Vagina (tissue), 2 donors: ENCODE results near the gene HLA-DOB. TPM values are rescaled to one million over a fixed set of nuclear protein-coding genes. Genes with fewer than 3 reads are reported as not detected.

ENCODE experiments used
- DNase-seq, 2 donors: peaks; one replicate each; pipeline ENCODE4 v3.0.0-alpha.2; 2017; ENCODE audit errors: extremely low spot score in 2 of 2
- H3K27ac ChIP-seq: fragments of 200-600 bp; sonication (generic); one replicate; pipeline ENCODE4 v1.5.1; 2019
- H3K27me3 ChIP-seq: fragments of 200-600 bp; sonication (generic); one replicate; pipeline ENCODE4 v1.5.1; 2019
- H3K36me3 ChIP-seq, 2 donors: fragments of 200-600 bp; sonication (generic); one replicate each; pipeline ENCODE4 v1.5.1; 2017 to 2019
- H3K4me1 ChIP-seq: fragments of 200-600 bp; sonication (generic); one replicate; pipeline ENCODE4 v1.5.1; 2019
- H3K4me3 ChIP-seq, 2 donors: fragments of 200-600 bp; sonication (generic); 1 replicate in 1 of 2; 2 replicates in 1 of 2; pipeline ENCODE4 v1.5.1; 2016 to 2019
- H3K9me3 ChIP-seq: fragments of 200-600 bp; sonication (generic); one replicate; pipeline ENCODE4 v1.5.1; 2019
- POLR2A ChIP-seq, 2 donors: fragments of 450-650 bp; IDR thresholded peaks; one replicate each; pipeline ENCODE4 v1.6.1; 2017; ENCODE audit warnings: antibody characterized with exemption in 2 of 2, mild to moderate bottlenecking in 2 of 2, moderate library complexity in 2 of 2
- POLR2AphosphoS5 ChIP-seq, 2 donors: sonication (generic); formaldehyde crosslinking; IDR thresholded peaks; one replicate each; pipeline ENCODE4 v1.9.0; 2017; ENCODE audit warnings: antibody characterized with exemption in 2 of 2, mild to moderate bottlenecking in 2 of 2, low read depth in 1 of 2; ENCODE audit not compliant: insufficient read depth in 1 of 2
- intact Hi-C: fragments of 100-400 bp; cut with DNase I; formaldehyde crosslinking; loops from one replicate; pipeline ENCODE4 v1.15.1; 2023
- total RNA-seq: library from RNA; depleted of rRNA; stranded (reverse); fragments of >200 nt; gene quantifications from one replicate; pipeline ENCODE4 v1.2.3, GENCODE V29; 2016
- TF ChIP-seq, protein P1 (sequence below), 3 experiments: fragments of 450-650 bp in 2 of 3; fragments of 200-600 bp in 1 of 3; sonication (generic) in 1 of 3; IDR thresholded peaks; one replicate each; pipeline ENCODE4 v1.5.1; 2017 to 2019; ENCODE audit warnings: antibody characterized with exemption in 3 of 3, mild to moderate bottlenecking in 2 of 3, moderate library complexity in 2 of 3

Gene HLA-DOB
- total RNA-seq: 2.7 TPM

DNA sequence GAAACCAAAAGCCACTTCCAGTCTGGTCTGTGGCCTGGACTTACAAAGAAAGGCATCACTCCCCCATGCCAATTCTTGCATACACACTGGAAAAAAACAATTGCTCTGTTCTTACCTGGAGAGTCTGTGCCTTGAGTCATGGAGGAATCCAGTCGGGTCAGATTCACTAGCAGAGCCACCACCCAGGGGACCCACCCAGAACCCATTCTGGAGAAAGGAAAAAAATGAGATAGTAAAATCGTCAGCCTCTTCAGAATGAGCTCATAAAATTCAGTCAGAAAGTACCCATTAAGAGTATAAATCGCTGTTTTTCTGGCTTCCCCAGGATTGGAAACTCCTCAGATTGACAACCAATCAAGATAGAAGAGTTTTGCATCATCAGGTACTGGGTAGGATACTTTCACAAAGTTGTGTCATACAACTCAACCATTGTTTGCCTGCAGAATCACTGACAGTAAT, at the start of gene HLA-DOB:
Gene HLA-DOB, minus strand, starts transcription at position 257 of the 459 bp plus-strand sequence. Its CDS starts 51 bp downstream, at position 206.
- H3K36me3 ChIP-seq: no peaks in the 10 kb centered on the region
- intact Hi-C loops: no loop called here
- DNase-seq: no peak
- H3K27ac ChIP-seq: peak within 1 kb of the TSS; percentile 39
- H3K27me3 ChIP-seq: no peaks in the 10 kb centered on the region
- H3K9me3 ChIP-seq: no peaks in the 10 kb centered on the region
- H3K4me3 ChIP-seq: no peak within 1 kb of the TSS
- TF ChIP-seq POLR2AphosphoS5 (IDR thresholded peaks at IDR 0.05; ENCODE audit: insufficient read depth in 1 of 2, low read depth in 1 of 2): peak in 1 of 2 donors; percentile 64
- TF ChIP-seq POLR2A (IDR thresholded peaks at IDR 0.05): no peak
- peaks cover 5% of the 10 kb centered on the region for H3K4me1 ChIP-seq

DNA sequence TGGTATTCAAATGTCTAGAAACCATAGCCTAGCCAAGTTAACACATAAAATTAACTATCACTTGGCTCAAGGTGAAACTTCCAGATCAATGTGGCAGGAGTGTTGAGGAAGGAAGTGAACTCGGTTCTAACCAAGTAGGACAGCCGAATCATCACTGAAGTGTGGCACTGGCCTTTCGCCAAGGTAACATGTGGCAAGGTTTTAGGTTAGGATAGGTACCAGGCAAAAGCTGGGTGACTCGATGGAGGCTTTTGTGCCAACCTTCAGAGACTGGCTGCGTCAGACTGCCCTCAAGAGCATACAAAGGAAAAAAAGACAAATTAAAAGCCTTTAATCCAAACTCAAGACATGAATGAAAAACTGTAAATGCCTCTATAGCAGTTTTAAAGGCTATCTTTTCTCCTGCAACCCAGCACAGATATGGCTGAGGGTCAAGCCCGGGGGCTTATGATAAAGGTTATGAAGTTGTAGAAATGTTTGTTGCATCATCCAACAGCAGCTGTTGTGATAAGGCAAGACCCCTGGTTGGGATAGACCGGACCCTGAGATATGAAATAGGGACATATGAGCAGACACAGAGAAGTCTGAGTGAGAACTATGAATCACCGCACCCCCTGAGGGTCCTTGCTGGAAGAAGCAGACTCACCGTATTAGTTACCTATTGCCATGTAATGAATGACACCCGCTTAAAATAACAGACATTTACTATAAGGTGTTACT, 49.1 kb upstream of the HLA-DOB start:
- no peak overlapping the region for H3K4me3 ChIP-seq
- no peaks in the 10 kb centered on the region for H3K9me3 ChIP-seq
- no peaks in the 10 kb centered on the region for H3K36me3 ChIP-seq
- no peaks in the 10 kb centered on the region for H3K4me1 ChIP-seq
- H3K27me3 ChIP-seq: no peaks in the 10 kb centered on the region
- TF ChIP-seq, protein P1, sequence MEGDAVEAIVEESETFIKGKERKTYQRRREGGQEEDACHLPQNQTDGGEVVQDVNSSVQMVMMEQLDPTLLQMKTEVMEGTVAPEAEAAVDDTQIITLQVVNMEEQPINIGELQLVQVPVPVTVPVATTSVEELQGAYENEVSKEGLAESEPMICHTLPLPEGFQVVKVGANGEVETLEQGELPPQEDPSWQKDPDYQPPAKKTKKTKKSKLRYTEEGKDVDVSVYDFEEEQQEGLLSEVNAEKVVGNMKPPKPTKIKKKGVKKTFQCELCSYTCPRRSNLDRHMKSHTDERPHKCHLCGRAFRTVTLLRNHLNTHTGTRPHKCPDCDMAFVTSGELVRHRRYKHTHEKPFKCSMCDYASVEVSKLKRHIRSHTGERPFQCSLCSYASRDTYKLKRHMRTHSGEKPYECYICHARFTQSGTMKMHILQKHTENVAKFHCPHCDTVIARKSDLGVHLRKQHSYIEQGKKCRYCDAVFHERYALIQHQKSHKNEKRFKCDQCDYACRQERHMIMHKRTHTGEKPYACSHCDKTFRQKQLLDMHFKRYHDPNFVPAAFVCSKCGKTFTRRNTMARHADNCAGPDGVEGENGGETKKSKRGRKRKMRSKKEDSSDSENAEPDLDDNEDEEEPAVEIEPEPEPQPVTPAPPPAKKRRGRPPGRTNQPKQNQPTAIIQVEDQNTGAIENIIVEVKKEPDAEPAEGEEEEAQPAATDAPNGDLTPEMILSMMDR (IDR thresholded peaks at IDR 0.05): no peak
- TF ChIP-seq POLR2A (IDR thresholded peaks at IDR 0.05) (no peak), POLR2AphosphoS5 (IDR thresholded peaks at IDR 0.05; ENCODE audit: insufficient read depth in 1 of 2, low read depth in 1 of 2) (no peak)
- no peak overlapping the region for H3K27ac ChIP-seq
- intact Hi-C loops: loop anchor here (5.0 kb wide), 1 partner anchor 39 kb away; no protein-coding TSS in a partner anchor
- DNase-seq: no peak

- no peak for TF ChIP-seq POLR2A (IDR thresholded peaks at IDR 0.05)
- TF ChIP-seq, protein P1 (IDR thresholded peaks at IDR 0.05): no peak
- TF ChIP-seq POLR2AphosphoS5 (IDR thresholded peaks at IDR 0.05; ENCODE audit: insufficient read depth in 1 of 2, low read depth in 1 of 2): no peak
- Histone ChIP-seq H3K4me3 (no peak overlapping the region), H3K9me3 (no peaks in the 10 kb centered on the region), H3K36me3 (peaks cover 0 to 20% of the 10 kb centered on the region in 2 donors), H3K27me3 (no peaks in the 10 kb centered on the region), H3K27ac (no peak overlapping the region), H3K4me1 (no peaks in the 10 kb centered on the region)
- no peak for DNase-seq
- intact Hi-C loops: no loop called here
These were observed 45.9 kb upstream of the HLA-DOB start for GRCh38 chr6:32862725-32863124.

DNA sequence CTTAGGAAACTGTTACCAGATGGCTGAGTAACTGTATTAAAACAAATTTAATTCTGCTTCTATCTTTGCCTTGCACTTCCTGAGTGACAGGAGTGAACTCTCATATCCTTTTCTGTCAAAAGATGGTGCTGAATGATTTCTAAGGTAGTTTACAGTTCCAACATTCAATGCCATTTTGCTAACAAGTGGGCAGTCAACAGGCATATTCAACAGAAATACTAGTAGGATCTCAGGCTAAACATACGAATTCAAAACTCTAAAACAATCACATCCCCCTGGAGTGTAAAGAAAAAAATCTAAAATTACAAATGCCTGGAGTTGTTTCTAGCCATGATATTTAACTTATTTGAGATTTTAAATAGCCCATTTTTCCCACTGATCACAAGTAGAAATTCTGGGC, 43.9 kb upstream of the HLA-DOB start:
- no peak overlapping the region for H3K4me3 ChIP-seq
- TF ChIP-seq POLR2AphosphoS5 (IDR thresholded peaks at IDR 0.05; ENCODE audit: insufficient read depth in 1 of 2, low read depth in 1 of 2) (no peak), POLR2A (IDR thresholded peaks at IDR 0.05) (no peak)
- TF ChIP-seq, protein P1 (IDR thresholded peaks at IDR 0.05): no peak
- DNase-seq: no peak
- no peaks in the 10 kb centered on the region for H3K27me3 ChIP-seq
- H3K4me1 ChIP-seq: no peaks in the 10 kb centered on the region
- H3K9me3 ChIP-seq: no peaks in the 10 kb centered on the region
- intact Hi-C loops: no loop called here
- no peak overlapping the region for H3K27ac ChIP-seq
- H3K36me3 ChIP-seq: peaks cover 0 to 23% of the 10 kb centered on the region in 2 donors

- no peak for DNase-seq
These were observed 41.4 kb upstream of the HLA-DOB start for GRCh38 chr6:32858194-32858593.

More at GRCh38 chr6:32858194-32858593, 41.4 kb upstream of the HLA-DOB start:
- peaks cover 0 to 23% of the 10 kb centered on the region in 2 donors for H3K36me3 ChIP-seq
- H3K4me1 ChIP-seq: peaks cover 12% of the 10 kb centered on the region
- H3K27ac ChIP-seq: no peak overlapping the region
- no peaks in the 10 kb centered on the region for H3K9me3 ChIP-seq
- intact Hi-C loops: no loop called here
- TF ChIP-seq POLR2A (IDR thresholded peaks at IDR 0.05) (no peak), POLR2AphosphoS5 (IDR thresholded peaks at IDR 0.05; ENCODE audit: insufficient read depth in 1 of 2, low read depth in 1 of 2) (no peak)
- TF ChIP-seq, protein P1 (IDR thresholded peaks at IDR 0.05): no peak
- no peaks in the 10 kb centered on the region for H3K27me3 ChIP-seq
- no peak overlapping the region for H3K4me3 ChIP-seq
